GM15510 (cell line): ENCODE results near the gene CTTNBP2.

ENCODE experiments used
- POLR2A ChIP-seq: IDR thresholded peaks from 3 replicates; pipeline ENCODE4 v1.6.1; 2011; ENCODE audit warnings: borderline replicate concordance; ENCODE audit not compliant: insufficient read length; ENCODE audit errors: extremely low read depth

CTTNBP2 gene

GRCh38 chr7:117791877-117792780, 81.1 kb downstream of the CTTNBP2 start:
- TF ChIP-seq POLR2A = no peak

- TF ChIP-seq POLR2A = no peak
Measured at GRCh38 chr7:117790731-117791130, 82.5 kb downstream of the CTTNBP2 start.

GRCh38 chr7:117790251-117790650, 83.0 kb downstream of the CTTNBP2 start:
- TF ChIP-seq POLR2A = no peak

GRCh38 chr7:117785431-117785830, 87.8 kb downstream of the CTTNBP2 start:
- TF ChIP-seq POLR2A = no peak

GRCh38 chr7:117784315-117784714, 88.9 kb downstream of the CTTNBP2 start:
- TF ChIP-seq POLR2A = no peak

- no peak for TF ChIP-seq POLR2A
Measured at GRCh38 chr7:117782761-117783160, 90.5 kb downstream of the CTTNBP2 start.

- no peak for TF ChIP-seq POLR2A
Measured at GRCh38 chr7:117781707-117782106, 91.5 kb downstream of the CTTNBP2 start.

- no peak for TF ChIP-seq POLR2A
Measured at GRCh38 chr7:117780832-117781231, 92.4 kb downstream of the CTTNBP2 start.

GRCh38 chr7:117777335-117778142, 95.7 kb downstream of the CTTNBP2 start:
- TF ChIP-seq POLR2A = no peak

- TF ChIP-seq POLR2A = no peak
Measured at GRCh38 chr7:117776224-117776623, 97.0 kb downstream of the CTTNBP2 start.

GRCh38 chr7:117775801-117776200, 97.4 kb downstream of the CTTNBP2 start:
- TF ChIP-seq POLR2A = no peak

GRCh38 chr7:117774943-117775342, 98.3 kb downstream of the CTTNBP2 start:
- no peak for TF ChIP-seq POLR2A

GRCh38 chr7:117772421-117772820, 100.8 kb downstream of the CTTNBP2 start:
- TF ChIP-seq POLR2A = no peak

- TF ChIP-seq POLR2A = no peak
Measured at GRCh38 chr7:117771756-117772155, 101.5 kb downstream of the CTTNBP2 start.

GRCh38 chr7:117769085-117769484, 104.2 kb downstream of the CTTNBP2 start:
- TF ChIP-seq POLR2A = no peak

- TF ChIP-seq POLR2A = no peak
Measured at GRCh38 chr7:117767951-117768350, 105.3 kb downstream of the CTTNBP2 start.

GRCh38 chr7:117766913-117767312, 106.3 kb downstream of the CTTNBP2 start:
- no peak for TF ChIP-seq POLR2A

GRCh38 chr7:117764031-117764430, 109.2 kb downstream of the CTTNBP2 start:
- no peak for TF ChIP-seq POLR2A
